Activated CD8-positive, alpha-beta T cell treated with anti-CD3 and anti-CD28 coated beads for 36 hours (primary cell): ENCODE results near the gene RAB10. TPM values are rescaled to one million over a fixed set of nuclear protein-coding genes. Genes with fewer than 3 reads are reported as not detected.

Experiments used
- ATAC-seq: fragments of 200-7000 bp; cut with Tn5 transposase; one replicate; pipeline ENCODE4 v1.10.0; 2021; ENCODE audit warnings: mild to moderate bottlenecking, moderate library complexity
- CTCF ChIA-PET: fragments of 350-600 bp; sonication (Branson Sonifier 250); formaldehyde crosslinking; loops from one replicate; lab custom pipeline; 2021; ENCODE audit warnings: antibody characterized with exemption; lab: Charles Lee
- POLR2A ChIA-PET: fragments of 350-600 bp; sonication (Branson Sonifier 250); formaldehyde crosslinking; loops from one replicate; lab custom pipeline; 2021; ENCODE audit warnings: antibody characterized with exemption; lab: Charles Lee
- DNase-seq: peaks from one replicate; pipeline ENCODE4 v3.0.0-alpha.2; 2020
- H3K27ac Mint-ChIP-seq: one replicate; pipeline ENCODE4 v1.8.0; 2021; ENCODE audit warnings: mild to moderate bottlenecking, mixed read lengths
- H3K27me3 Mint-ChIP-seq: one replicate; pipeline ENCODE4 v1.8.0; 2021; ENCODE audit warnings: mixed read lengths
- H3K36me3 Mint-ChIP-seq: one replicate; pipeline ENCODE4 v1.8.0; 2021; ENCODE audit warnings: low read depth, mixed read lengths
- H3K4me1 Mint-ChIP-seq: one replicate; pipeline ENCODE4 v1.8.0; 2021; ENCODE audit warnings: low read depth, mixed read lengths
- H3K4me3 Mint-ChIP-seq: one replicate; pipeline ENCODE4 v1.8.0; 2021; ENCODE audit warnings: mild to moderate bottlenecking, moderate library complexity, mixed read lengths
- H3K9me3 Mint-ChIP-seq: one replicate; pipeline ENCODE4 v1.8.0; 2021; ENCODE audit warnings: mixed read lengths
- CTCF ChIP-seq: fragments of 200-600 bp; IDR thresholded peaks from one replicate; pipeline ENCODE4 v1.8.0; 2022; ENCODE audit warnings: antibody characterized with exemption, mild to moderate bottlenecking
- intact Hi-C: fragments of 100-400 bp; cut with micrococcal nuclease; formaldehyde crosslinking; loops from one replicate; pipeline ENCODE4 v1.10.0; 2022
- total RNA-seq, 2 experiments: library from RNA; stranded (reverse); gene quantifications; one replicate each; pipeline ENCODE4 v1.2.3, GENCODE V29; 2021

The RAB10 gene
- total RNA-seq, 2 experiments from 2014 or later, result 89.5 to 102 TPM

- Mint-ChIP-seq H3K4me1 (peaks cover 36% of the 10 kb centered on the region), H3K27ac (no peak overlapping the region), H3K36me3 (peaks cover 22% of the 10 kb centered on the region), H3K9me3 (peaks cover 2% of the 10 kb centered on the region), H3K4me3 (no peak overlapping the region), H3K27me3 (no peaks in the 10 kb centered on the region)
- ChIA-PET CTCF (interaction anchor here (1.6 to 1.7 kb wide), 2 partner anchors 12 to 24 kb away, joined by 4 to 5 read pairs; no protein-coding TSS in a partner anchor), POLR2A (interaction anchor here (0.6 to 1.6 kb wide), 4 partner anchors 12 to 854 kb away, joined by 3 read pairs; no protein-coding TSS in a partner anchor)
- TF ChIP-seq CTCF, result no peak
- DNase-seq (no peak), ATAC-seq (no peak)
- intact Hi-C loops, result loop anchor here (5.0 kb wide), 1 partner anchor 33 kb away; the partner anchor contains the start of gene RAB10
Measured at GRCh38 chr2:26064846-26065245, 31.0 kb downstream of the RAB10 start.

- ATAC-seq (no peak), DNase-seq (no peak)
- H3K27me3 Mint-ChIP-seq, result no peaks in the 10 kb centered on the region
- ChIA-PET POLR2A (interaction anchor here (1.4 to 1.8 kb wide), 3 partner anchors 10 to 33 kb away, joined by 3 to 12 read pairs (median 6); partner anchors contain the start of gene RAB10), CTCF (interaction anchor here (1.7 to 2.1 kb wide), 3 partner anchors 11 to 18 kb away, joined by 4 to 6 read pairs (median 6); no protein-coding TSS in a partner anchor)
- peaks cover 22% of the 10 kb centered on the region for H3K36me3 Mint-ChIP-seq
- peak overlapping the region; percentile 89 for H3K27ac Mint-ChIP-seq
- no peak overlapping the region for H3K4me3 Mint-ChIP-seq
- H3K9me3 Mint-ChIP-seq, result peaks cover 4% of the 10 kb centered on the region
- no peak for TF ChIP-seq CTCF
- peaks cover 39% of the 10 kb centered on the region for H3K4me1 Mint-ChIP-seq
- intact Hi-C loops, result loop anchor here (5.0 kb wide), 1 partner anchor 35 kb away; the partner anchor contains the start of gene RAB10
Measured at GRCh38 chr2:26067186-26067974, 33.5 kb downstream of the RAB10 start.

- peak; percentile 19 for ATAC-seq
- POLR2A ChIA-PET, result interaction anchor here (1.4 to 1.8 kb wide), 3 partner anchors 10 to 34 kb away, joined by 3 to 12 read pairs (median 6); partner anchors contain the start of gene RAB10
- no peak for DNase-seq
- H3K27ac Mint-ChIP-seq, result peak overlapping the region; percentile 89
- H3K27me3 Mint-ChIP-seq, result no peaks in the 10 kb centered on the region
- H3K9me3 Mint-ChIP-seq, result peaks cover 4% of the 10 kb centered on the region
- intact Hi-C loops, result loop anchor here (5.0 kb wide), 1 partner anchor 36 kb away; the partner anchor contains the start of gene RAB10
- peak overlapping the region; percentile 44 for H3K4me3 Mint-ChIP-seq
- TF ChIP-seq CTCF, result no peak
- CTCF ChIA-PET, result interaction anchor here (0.7 to 2.1 kb wide), 7 partner anchors 8 to 217 kb away, joined by 3 to 6 read pairs (median 4); no protein-coding TSS in a partner anchor
- peaks cover 41% of the 10 kb centered on the region for H3K4me1 Mint-ChIP-seq
- peaks cover 22% of the 10 kb centered on the region for H3K36me3 Mint-ChIP-seq
Measured at GRCh38 chr2:26067980-26068507, 34.2 kb downstream of the RAB10 start.

- H3K36me3 Mint-ChIP-seq, result peaks cover 20% of the 10 kb centered on the region
- peak overlapping the region; percentile 12 for H3K4me3 Mint-ChIP-seq
- H3K9me3 Mint-ChIP-seq, result peaks cover 4% of the 10 kb centered on the region
- no peak for TF ChIP-seq CTCF
- peak; percentile 78 for DNase-seq
- ChIA-PET POLR2A (interaction anchor here (1.0 to 1.8 kb wide), 4 partner anchors 11 to 34 kb away, joined by 3 to 12 read pairs (median 4); partner anchors contain the start of gene RAB10), CTCF (interaction anchor here (0.7 to 2.1 kb wide), 7 partner anchors 9 to 217 kb away, joined by 3 to 6 read pairs (median 4); no protein-coding TSS in a partner anchor)
- intact Hi-C loops, result loop anchor here (5.0 kb wide), 1 partner anchor 36 kb away; the partner anchor contains the start of gene RAB10
- no peaks in the 10 kb centered on the region for H3K27me3 Mint-ChIP-seq
- H3K27ac Mint-ChIP-seq, result peak overlapping the region; percentile 89
- peaks cover 45% of the 10 kb centered on the region for H3K4me1 Mint-ChIP-seq
- ATAC-seq, result peak; percentile 91
Measured at GRCh38 chr2:26068602-26069298, 34.9 kb downstream of the RAB10 start.
